GM23338 (cell line): ENCODE data around the gene DAPK1.

Experiments
- CREB1 ChIP-seq: fragments of 250-450 bp; sonication (Bioruptor Pico); IDR thresholded peaks from 2 replicates; pipeline ENCODE4 v1.5.0; 2020; ENCODE audit warnings: low read depth, mild to moderate bottlenecking, moderate library complexity
- EZH2 ChIP-seq: fragments of 200-600 bp; sonication (generic); IDR thresholded peaks from one replicate; pipeline ENCODE4 v1.8.0; 2017; ENCODE audit warnings: antibody characterized with exemption, mild to moderate bottlenecking, low read depth; ENCODE audit not compliant: unreplicated experiment
- EZH2phosphoT487 ChIP-seq: fragments of 200-600 bp; sonication (generic); IDR thresholded peaks from one replicate; pipeline ENCODE4 v1.8.1; 2018; ENCODE audit warnings: antibody characterized with exemption; ENCODE audit not compliant: unreplicated experiment
- JUNB ChIP-seq: IDR thresholded peaks from one replicate; pipeline ENCODE4 v1.6.1; 2016; ENCODE audit warnings: antibody characterized with exemption; ENCODE audit not compliant: unreplicated experiment
- NANOG ChIP-seq: IDR thresholded peaks from 2 replicates; pipeline ENCODE4 v1.6.1; 2016; ENCODE audit warnings: antibody characterized with exemption, borderline replicate concordance
- POLR2AphosphoS5 ChIP-seq: IDR thresholded peaks from 2 replicates; pipeline ENCODE4 v1.6.1; 2016; ENCODE audit warnings: antibody characterized with exemption, low read depth
- STAT1 ChIP-seq: IDR thresholded peaks from one replicate; pipeline ENCODE4 v1.6.1; 2016; ENCODE audit warnings: antibody characterized with exemption; ENCODE audit not compliant: unreplicated experiment
- ZNF114 ChIP-seq: fragments of 250-450 bp; sonication (Bioruptor Pico); IDR thresholded peaks from 2 replicates; pipeline ENCODE4 v1.5.0; 2020; ENCODE audit warnings: mild to moderate bottlenecking, moderate library complexity
- ZNF331 ChIP-seq: fragments of 250-450 bp; sonication (Bioruptor Pico); IDR thresholded peaks from 2 replicates; pipeline ENCODE4 v1.5.0; 2020; ENCODE audit warnings: low read depth, mild to moderate bottlenecking, moderate library complexity
- TF ChIP-seq, protein P1 (sequence below), 2 experiments: fragments of 200-600 bp in 1 of 2; sonication (generic) in 1 of 2; conservative IDR thresholded peaks; 2 replicates each; pipeline versions ENCODE4 v1.5.1 to v1.6.1; 2016 to 2017; ENCODE audit warnings: antibody characterized with exemption in 2 of 2, low read depth in 2 of 2, mild to moderate bottlenecking in 2 of 2, moderate library complexity in 1 of 2
- TF ChIP-seq, protein P2 (sequence below): IDR thresholded peaks from one replicate; pipeline ENCODE4 v1.6.1; 2018; ENCODE audit warnings: antibody characterized with exemption; ENCODE audit not compliant: unreplicated experiment
- TF ChIP-seq, protein P3 (sequence below): IDR thresholded peaks from 2 replicates; pipeline ENCODE4 v1.6.1; 2016; ENCODE audit warnings: antibody characterized with exemption
- TF ChIP-seq, protein P4 (sequence below): fragments of 250-450 bp; sonication (Bioruptor Pico); IDR thresholded peaks from 2 replicates; pipeline ENCODE4 v1.5.0; 2020; ENCODE audit warnings: mild to moderate bottlenecking, moderate library complexity

DNA sequence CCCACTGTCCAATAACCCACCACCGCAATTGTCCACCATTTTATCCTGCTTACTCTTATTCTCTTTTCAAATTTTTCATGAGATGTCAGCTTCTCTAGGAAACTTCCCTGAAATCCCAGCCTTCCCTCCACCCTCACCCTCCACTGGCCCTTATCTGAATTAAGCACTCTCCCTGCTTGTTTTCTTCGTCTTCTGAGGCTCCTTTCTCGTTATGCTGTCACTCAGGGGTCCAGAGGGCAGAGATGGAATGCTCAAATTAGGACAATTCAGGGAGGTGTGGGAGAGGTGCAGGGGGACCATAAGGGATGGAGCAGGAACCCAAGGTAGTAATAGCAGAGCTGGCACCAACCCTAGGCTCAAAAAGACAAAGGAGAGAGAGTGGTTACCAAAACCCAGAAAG, 5.0 kb upstream of the DAPK1 start:
- TF ChIP-seq, protein P1, sequence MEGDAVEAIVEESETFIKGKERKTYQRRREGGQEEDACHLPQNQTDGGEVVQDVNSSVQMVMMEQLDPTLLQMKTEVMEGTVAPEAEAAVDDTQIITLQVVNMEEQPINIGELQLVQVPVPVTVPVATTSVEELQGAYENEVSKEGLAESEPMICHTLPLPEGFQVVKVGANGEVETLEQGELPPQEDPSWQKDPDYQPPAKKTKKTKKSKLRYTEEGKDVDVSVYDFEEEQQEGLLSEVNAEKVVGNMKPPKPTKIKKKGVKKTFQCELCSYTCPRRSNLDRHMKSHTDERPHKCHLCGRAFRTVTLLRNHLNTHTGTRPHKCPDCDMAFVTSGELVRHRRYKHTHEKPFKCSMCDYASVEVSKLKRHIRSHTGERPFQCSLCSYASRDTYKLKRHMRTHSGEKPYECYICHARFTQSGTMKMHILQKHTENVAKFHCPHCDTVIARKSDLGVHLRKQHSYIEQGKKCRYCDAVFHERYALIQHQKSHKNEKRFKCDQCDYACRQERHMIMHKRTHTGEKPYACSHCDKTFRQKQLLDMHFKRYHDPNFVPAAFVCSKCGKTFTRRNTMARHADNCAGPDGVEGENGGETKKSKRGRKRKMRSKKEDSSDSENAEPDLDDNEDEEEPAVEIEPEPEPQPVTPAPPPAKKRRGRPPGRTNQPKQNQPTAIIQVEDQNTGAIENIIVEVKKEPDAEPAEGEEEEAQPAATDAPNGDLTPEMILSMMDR (conservative IDR thresholded peaks at IDR 0.05; ENCODE audit: low read depth in 2 of 2): no peak
- TF ChIP-seq CREB1 (no peak), EZH2phosphoT487 (no peak), POLR2AphosphoS5 (no peak), EZH2 (no peak), STAT1 (no peak), ZNF114 (CRISPR knock-in tag) (no peak), JUNB (no peak), ZNF331 (CRISPR knock-in tag) (no peak), NANOG (no peak)
- TF ChIP-seq, protein P2, sequence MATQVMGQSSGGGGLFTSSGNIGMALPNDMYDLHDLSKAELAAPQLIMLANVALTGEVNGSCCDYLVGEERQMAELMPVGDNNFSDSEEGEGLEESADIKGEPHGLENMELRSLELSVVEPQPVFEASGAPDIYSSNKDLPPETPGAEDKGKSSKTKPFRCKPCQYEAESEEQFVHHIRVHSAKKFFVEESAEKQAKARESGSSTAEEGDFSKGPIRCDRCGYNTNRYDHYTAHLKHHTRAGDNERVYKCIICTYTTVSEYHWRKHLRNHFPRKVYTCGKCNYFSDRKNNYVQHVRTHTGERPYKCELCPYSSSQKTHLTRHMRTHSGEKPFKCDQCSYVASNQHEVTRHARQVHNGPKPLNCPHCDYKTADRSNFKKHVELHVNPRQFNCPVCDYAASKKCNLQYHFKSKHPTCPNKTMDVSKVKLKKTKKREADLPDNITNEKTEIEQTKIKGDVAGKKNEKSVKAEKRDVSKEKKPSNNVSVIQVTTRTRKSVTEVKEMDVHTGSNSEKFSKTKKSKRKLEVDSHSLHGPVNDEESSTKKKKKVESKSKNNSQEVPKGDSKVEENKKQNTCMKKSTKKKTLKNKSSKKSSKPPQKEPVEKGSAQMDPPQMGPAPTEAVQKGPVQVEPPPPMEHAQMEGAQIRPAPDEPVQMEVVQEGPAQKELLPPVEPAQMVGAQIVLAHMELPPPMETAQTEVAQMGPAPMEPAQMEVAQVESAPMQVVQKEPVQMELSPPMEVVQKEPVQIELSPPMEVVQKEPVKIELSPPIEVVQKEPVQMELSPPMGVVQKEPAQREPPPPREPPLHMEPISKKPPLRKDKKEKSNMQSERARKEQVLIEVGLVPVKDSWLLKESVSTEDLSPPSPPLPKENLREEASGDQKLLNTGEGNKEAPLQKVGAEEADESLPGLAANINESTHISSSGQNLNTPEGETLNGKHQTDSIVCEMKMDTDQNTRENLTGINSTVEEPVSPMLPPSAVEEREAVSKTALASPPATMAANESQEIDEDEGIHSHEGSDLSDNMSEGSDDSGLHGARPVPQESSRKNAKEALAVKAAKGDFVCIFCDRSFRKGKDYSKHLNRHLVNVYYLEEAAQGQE: no peak
- TF ChIP-seq, protein P3, sequence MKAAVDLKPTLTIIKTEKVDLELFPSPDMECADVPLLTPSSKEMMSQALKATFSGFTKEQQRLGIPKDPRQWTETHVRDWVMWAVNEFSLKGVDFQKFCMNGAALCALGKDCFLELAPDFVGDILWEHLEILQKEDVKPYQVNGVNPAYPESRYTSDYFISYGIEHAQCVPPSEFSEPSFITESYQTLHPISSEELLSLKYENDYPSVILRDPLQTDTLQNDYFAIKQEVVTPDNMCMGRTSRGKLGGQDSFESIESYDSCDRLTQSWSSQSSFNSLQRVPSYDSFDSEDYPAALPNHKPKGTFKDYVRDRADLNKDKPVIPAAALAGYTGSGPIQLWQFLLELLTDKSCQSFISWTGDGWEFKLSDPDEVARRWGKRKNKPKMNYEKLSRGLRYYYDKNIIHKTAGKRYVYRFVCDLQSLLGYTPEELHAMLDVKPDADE: no peak
- TF ChIP-seq, protein P4, sequence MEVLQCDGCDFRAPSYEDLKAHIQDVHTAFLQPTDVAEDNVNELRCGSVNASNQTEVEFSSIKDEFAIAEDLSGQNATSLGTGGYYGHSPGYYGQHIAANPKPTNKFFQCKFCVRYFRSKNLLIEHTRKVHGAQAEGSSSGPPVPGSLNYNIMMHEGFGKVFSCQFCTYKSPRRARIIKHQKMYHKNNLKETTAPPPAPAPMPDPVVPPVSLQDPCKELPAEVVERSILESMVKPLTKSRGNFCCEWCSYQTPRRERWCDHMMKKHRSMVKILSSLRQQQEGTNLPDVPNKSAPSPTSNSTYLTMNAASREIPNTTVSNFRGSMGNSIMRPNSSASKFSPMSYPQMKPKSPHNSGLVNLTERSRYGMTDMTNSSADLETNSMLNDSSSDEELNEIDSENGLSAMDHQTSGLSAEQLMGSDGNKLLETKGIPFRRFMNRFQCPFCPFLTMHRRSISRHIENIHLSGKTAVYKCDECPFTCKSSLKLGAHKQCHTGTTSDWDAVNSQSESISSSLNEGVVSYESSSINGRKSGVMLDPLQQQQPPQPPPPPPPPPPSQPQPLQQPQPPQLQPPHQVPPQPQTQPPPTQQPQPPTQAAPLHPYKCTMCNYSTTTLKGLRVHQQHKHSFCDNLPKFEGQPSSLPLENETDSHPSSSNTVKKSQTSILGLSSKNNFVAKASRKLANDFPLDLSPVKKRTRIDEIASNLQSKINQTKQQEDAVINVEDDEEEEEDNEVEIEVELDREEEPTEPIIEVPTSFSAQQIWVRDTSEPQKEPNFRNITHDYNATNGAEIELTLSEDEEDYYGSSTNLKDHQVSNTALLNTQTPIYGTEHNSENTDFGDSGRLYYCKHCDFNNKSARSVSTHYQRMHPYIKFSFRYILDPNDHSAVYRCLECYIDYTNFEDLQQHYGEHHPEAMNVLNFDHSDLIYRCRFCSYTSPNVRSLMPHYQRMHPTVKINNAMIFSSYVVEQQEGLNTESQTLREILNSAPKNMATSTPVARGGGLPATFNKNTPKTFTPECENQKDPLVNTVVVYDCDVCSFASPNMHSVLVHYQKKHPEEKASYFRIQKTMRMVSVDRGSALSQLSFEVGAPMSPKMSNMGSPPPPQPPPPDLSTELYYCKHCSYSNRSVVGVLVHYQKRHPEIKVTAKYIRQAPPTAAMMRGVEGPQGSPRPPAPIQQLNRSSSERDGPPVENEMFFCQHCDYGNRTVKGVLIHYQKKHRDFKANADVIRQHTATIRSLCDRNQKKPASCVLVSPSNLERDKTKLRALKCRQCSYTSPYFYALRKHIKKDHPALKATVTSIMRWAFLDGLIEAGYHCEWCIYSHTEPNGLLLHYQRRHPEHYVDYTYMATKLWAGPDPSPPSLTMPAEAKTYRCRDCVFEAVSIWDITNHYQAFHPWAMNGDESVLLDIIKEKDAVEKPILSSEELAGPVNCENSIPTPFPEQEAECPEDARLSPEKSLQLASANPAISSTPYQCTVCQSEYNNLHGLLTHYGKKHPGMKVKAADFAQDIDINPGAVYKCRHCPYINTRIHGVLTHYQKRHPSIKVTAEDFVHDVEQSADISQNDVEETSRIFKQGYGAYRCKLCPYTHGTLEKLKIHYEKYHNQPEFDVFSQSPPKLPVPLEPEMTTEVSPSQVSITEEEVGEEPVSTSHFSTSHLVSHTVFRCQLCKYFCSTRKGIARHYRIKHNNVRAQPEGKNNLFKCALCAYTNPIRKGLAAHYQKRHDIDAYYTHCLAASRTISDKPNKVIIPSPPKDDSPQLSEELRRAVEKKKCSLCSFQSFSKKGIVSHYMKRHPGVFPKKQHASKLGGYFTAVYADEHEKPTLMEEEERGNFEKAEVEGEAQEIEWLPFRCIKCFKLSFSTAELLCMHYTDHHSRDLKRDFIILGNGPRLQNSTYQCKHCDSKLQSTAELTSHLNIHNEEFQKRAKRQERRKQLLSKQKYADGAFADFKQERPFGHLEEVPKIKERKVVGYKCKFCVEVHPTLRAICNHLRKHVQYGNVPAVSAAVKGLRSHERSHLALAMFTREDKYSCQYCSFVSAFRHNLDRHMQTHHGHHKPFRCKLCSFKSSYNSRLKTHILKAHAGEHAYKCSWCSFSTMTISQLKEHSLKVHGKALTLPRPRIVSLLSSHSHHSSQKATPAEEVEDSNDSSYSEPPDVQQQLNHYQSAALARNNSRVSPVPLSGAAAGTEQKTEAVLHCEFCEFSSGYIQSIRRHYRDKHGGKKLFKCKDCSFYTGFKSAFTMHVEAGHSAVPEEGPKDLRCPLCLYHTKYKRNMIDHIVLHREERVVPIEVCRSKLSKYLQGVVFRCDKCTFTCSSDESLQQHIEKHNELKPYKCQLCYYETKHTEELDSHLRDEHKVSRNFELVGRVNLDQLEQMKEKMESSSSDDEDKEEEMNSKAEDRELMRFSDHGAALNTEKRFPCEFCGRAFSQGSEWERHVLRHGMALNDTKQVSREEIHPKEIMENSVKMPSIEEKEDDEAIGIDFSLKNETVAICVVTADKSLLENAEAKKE (CRISPR knock-in tag): no peak
